NCI-H1092 (cell line): ENCODE measurements around the gene KRT79.

Experiments
- DNase-seq: peaks from one replicate; lab custom pipeline; 2025; lab: John Stamatoyannopoulos, UW

The KRT79 gene

GRCh38 chr12:52819731-52820510, 14.2 kb downstream of the KRT79 start:
- DNase-seq = no peak

- no peak for DNase-seq
Measured at GRCh38 chr12:52818887-52819420, 15.2 kb downstream of the KRT79 start.

- DNase-seq = no peak
Measured at GRCh38 chr12:52818388-52818787, 15.7 kb downstream of the KRT79 start.

- DNase-seq = no peak
Measured at GRCh38 chr12:52817699-52818238, 16.3 kb downstream of the KRT79 start.

GRCh38 chr12:52817003-52817698, 17.0 kb downstream of the KRT79 start:
- no peak for DNase-seq

GRCh38 chr12:52815676-52816588, 18.2 kb downstream of the KRT79 start:
- no peak for DNase-seq

GRCh38 chr12:52815161-52815560, 18.9 kb downstream of the KRT79 start:
- DNase-seq = no peak

- no peak for DNase-seq
Measured at GRCh38 chr12:52814710-52815155, 19.4 kb downstream of the KRT79 start.

GRCh38 chr12:52813885-52814709, 20.0 kb downstream of the KRT79 start, which contains the start of gene KRT4:
KRT4 (minus strand) TSS chr12:52814116; CDS start chr12:52814058, 58 bp downstream.
- no peak for DNase-seq

GRCh38 chr12:52813203-52813819, 20.8 kb downstream of the KRT79 start:
- DNase-seq = no peak

- DNase-seq = no peak
Measured at GRCh38 chr12:52812749-52813148, 21.4 kb downstream of the KRT79 start.

- DNase-seq = no peak
Measured at GRCh38 chr12:52812073-52812400, 22.1 kb downstream of the KRT79 start.

GRCh38 chr12:52811191-52812072, 22.7 kb downstream of the KRT79 start:
- DNase-seq = no peak

GRCh38 chr12:52810554-52810953, 23.6 kb downstream of the KRT79 start:
- no peak for DNase-seq

- no peak for DNase-seq
Measured at GRCh38 chr12:52809166-52809565, 24.9 kb downstream of the KRT79 start.

GRCh38 chr12:52808573-52809160, 25.4 kb downstream of the KRT79 start:
- DNase-seq = no peak

GRCh38 chr12:52807544-52808470, 26.3 kb downstream of the KRT79 start:
- no peak for DNase-seq
